MM.1S (cell line): ENCODE measurements around the gene METTL17.

ENCODE experiments used
- CTCF ChIP-seq: fragments of 300-600 bp; sonication (generic); IDR thresholded peaks from 2 replicates; pipeline ENCODE4 v1.5.1; 2016; ENCODE audit warnings: antibody characterized with exemption, low read length, mixed read lengths
- EZH2 ChIP-seq: fragments of 300-600 bp; sonication (generic); optimal IDR thresholded peaks from 2 replicates; pipeline ENCODE3; 2017; ENCODE audit warnings: low read depth, mild to moderate bottlenecking, antibody characterized with exemption, low read length, mixed read lengths
- EZH2phosphoT487 ChIP-seq: fragments of 300-600 bp; sonication (generic); IDR thresholded peaks from 2 replicates; pipeline ENCODE4 v1.6.1; 2018; ENCODE audit warnings: antibody characterized with exemption, low read length

- TF ChIP-seq CTCF (no peak), EZH2phosphoT487 (no peak), EZH2 (no peak)
These were observed 43.4 kb downstream of the METTL17 start for GRCh38 chr14:21033133-21033698.
